ENCODE data around the gene VTN. TPM values are rescaled to one million over a fixed set of nuclear protein-coding genes. Genes with fewer than 3 reads are reported as not detected.

VTN gene
- total and polyA plus RNA-seq, 2 experiments from 2014 or later = 0.16 TPM; not detected in 1

DNA sequence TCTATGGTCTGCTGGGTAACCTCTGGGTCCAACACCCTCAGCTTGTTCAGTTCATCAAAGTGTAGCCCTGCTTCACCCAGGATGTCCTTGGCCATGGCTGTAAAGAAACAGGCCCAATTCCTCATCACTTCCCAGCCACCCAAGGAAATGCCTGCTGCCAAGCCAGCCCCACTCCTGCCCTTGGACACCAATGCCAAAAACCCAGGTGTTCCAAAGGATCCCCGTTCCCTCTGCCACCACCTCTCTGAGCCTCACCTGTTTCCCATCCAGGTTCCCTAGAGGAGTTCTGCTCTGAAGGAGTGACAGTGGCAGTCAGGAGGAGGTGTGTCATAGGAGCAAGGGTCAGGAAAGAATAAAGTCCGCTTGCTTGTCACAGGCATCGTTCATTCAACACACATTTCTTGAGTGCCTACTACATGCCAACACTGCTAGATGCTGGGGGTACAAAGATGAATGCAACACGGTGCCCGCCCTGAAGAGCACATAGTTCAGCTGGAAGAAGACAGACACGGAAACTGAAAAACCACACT is 38.2 kb downstream of the VTN start:
- H3K4me1 Mint-ChIP-seq = peaks cover 18% of the 10 kb centered on the region
- H3K9me3 Mint-ChIP-seq = no peaks in the 10 kb centered on the region
- H4K20me1 ChIP-seq (replicated peaks; ENCODE audit: insufficient read depth) = peaks cover 22% of the 10 kb centered on the region
- H3K27me3 ChIP-seq (ENCODE audit: insufficient read depth) = no peaks in the 10 kb centered on the region
- H2AFZ ChIP-seq = no peak overlapping the region
- no peak overlapping the region for H3K4me3 Mint-ChIP-seq
- ATAC-seq (no peak), DNase-seq (ENCODE audit: low spot score) (no peak)
- H3K79me2 ChIP-seq (replicated peaks; ENCODE audit: insufficient read depth) = peaks cover 6% of the 10 kb centered on the region
- TF ChIP-seq EZH2phosphoT487 (IDR thresholded peaks at IDR 0.05; ENCODE audit: unreplicated experiment) (no peak), EZH2 (IDR thresholded peaks at IDR 0.05; ENCODE audit: low read depth, unreplicated experiment) (no peak), REST (IDR thresholded peaks at IDR 0.05; ENCODE audit: unreplicated experiment) (no peak), ZNF114 (CRISPR knock-in tag; IDR thresholded peaks at IDR 0.05) (no peak), ZNF462 (CRISPR knock-in tag; IDR thresholded peaks at IDR 0.05) (no peak), STAT1 (IDR thresholded peaks at IDR 0.05; ENCODE audit: unreplicated experiment) (no peak)
- peaks cover 28% of the 10 kb centered on the region for H3K36me3 Mint-ChIP-seq (ENCODE audit: low read depth)
- peaks cover 11% of the 10 kb centered on the region for H3K4me1 ChIP-seq (ENCODE audit: insufficient read depth)
- no peak overlapping the region for H3K4me3 ChIP-seq
- no peak overlapping the region for H3K4me2 ChIP-seq
- peaks cover 11% of the 10 kb centered on the region; the same call in 1 of the 2 replicates for H3F3A ChIP-seq (replicated peaks; ENCODE audit: low read depth)
- no peak overlapping the region for H3K27ac Mint-ChIP-seq
- no peaks in the 10 kb centered on the region for H3K9me2 ChIP-seq (ENCODE audit: insufficient read depth)
- H3K27me3 Mint-ChIP-seq (ENCODE audit: insufficient read depth, low read depth, poor library complexity) = peaks cover 15% of the 10 kb centered on the region
- H3K36me3 ChIP-seq (ENCODE audit: insufficient read depth) = peaks cover 18% of the 10 kb centered on the region
- no peak overlapping the region for H3K27ac ChIP-seq (ENCODE audit: low read depth)

Data from GM23338 (cell line).